ENCODE measurements around the gene DYSF.

Gene DYSF

GRCh38 chr2:71618327-71619113 is 165.2 kb downstream of the DYSF start:
- no peak overlapping the region for H3K4me3 ChIP-seq (ENCODE audit: low read depth, low read length)
- no peak for DNase-seq (ENCODE audit: low read depth)

GRCh38 chr2:71619230-71619741 is 165.9 kb downstream of the DYSF start:
- DNase-seq (ENCODE audit: low read depth), result no peak
- no peak overlapping the region for H3K4me3 ChIP-seq (ENCODE audit: low read depth, low read length)

- H3K4me3 ChIP-seq (ENCODE audit: low read depth, low read length), result no peak overlapping the region
- DNase-seq (ENCODE audit: low read depth), result no peak
Observed at GRCh38 chr2:71620116-71620515, 166.8 kb downstream of the DYSF start.

GRCh38 chr2:71620851-71621251 is 167.5 kb downstream of the DYSF start:
- H3K4me3 ChIP-seq (ENCODE audit: low read depth, low read length), result no peak overlapping the region
- DNase-seq (ENCODE audit: low read depth), result no peak

- no peak overlapping the region for H3K4me3 ChIP-seq (ENCODE audit: low read depth, low read length)
Observed at GRCh38 chr2:71629273-71629672, 175.9 kb downstream of the DYSF start.

GRCh38 chr2:71629771-71630453 is 176.6 kb downstream of the DYSF start:
- DNase-seq (ENCODE audit: low read depth), result no peak
- no peak overlapping the region for H3K4me3 ChIP-seq (ENCODE audit: low read depth, low read length)

More at GRCh38 chr2:71629273-71629672, 175.9 kb downstream of the DYSF start:
- no peak for DNase-seq (ENCODE audit: low read depth)

GRCh38 chr2:71630454-71631328 is 177.3 kb downstream of the DYSF start:
- no peak for DNase-seq (ENCODE audit: low read depth)
- H3K4me3 ChIP-seq (ENCODE audit: low read depth, low read length), result no peak overlapping the region

GRCh38 chr2:71631411-71631931 is 178.1 kb downstream of the DYSF start:
- no peak overlapping the region for H3K4me3 ChIP-seq (ENCODE audit: low read depth, low read length)
- DNase-seq (ENCODE audit: low read depth), result no peak

- no peak for DNase-seq (ENCODE audit: low read depth)
- H3K4me3 ChIP-seq (ENCODE audit: low read depth, low read length), result no peak overlapping the region
Observed at GRCh38 chr2:71633086-71633485, 179.7 kb downstream of the DYSF start.

GRCh38 chr2:71634567-71634966 is 181.2 kb downstream of the DYSF start:
- DNase-seq (ENCODE audit: low read depth), result no peak

GRCh38 chr2:71635798-71636197 is 182.4 kb downstream of the DYSF start:
- DNase-seq (ENCODE audit: low read depth), result no peak
- H3K4me3 ChIP-seq (ENCODE audit: low read depth, low read length), result no peak overlapping the region

More at GRCh38 chr2:71634567-71634966, 181.2 kb downstream of the DYSF start:
- no peak overlapping the region for H3K4me3 ChIP-seq (ENCODE audit: low read depth, low read length)

GRCh38 chr2:71637168-71637567 is 183.8 kb downstream of the DYSF start:
- no peak for DNase-seq (ENCODE audit: low read depth)
- no peak overlapping the region for H3K4me3 ChIP-seq (ENCODE audit: low read depth, low read length)

GRCh38 chr2:71637736-71638135 is 184.4 kb downstream of the DYSF start:
- no peak for DNase-seq (ENCODE audit: low read depth)
- H3K4me3 ChIP-seq (ENCODE audit: low read depth, low read length), result no peak overlapping the region

- no peak for DNase-seq (ENCODE audit: low read depth)
- no peak overlapping the region for H3K4me3 ChIP-seq (ENCODE audit: low read depth, low read length)
Observed at GRCh38 chr2:71639735-71640134, 186.4 kb downstream of the DYSF start.

- peak; percentile 14 for DNase-seq (ENCODE audit: low read depth)
- H3K4me3 ChIP-seq (ENCODE audit: low read depth, low read length), result no peak overlapping the region
Observed at GRCh38 chr2:71640489-71640888, 187.1 kb downstream of the DYSF start.

GRCh38 chr2:71643674-71644357 is 190.5 kb downstream of the DYSF start:
- no peak for DNase-seq (ENCODE audit: low read depth)

GRCh38 chr2:71646028-71646427 is 192.7 kb downstream of the DYSF start:
- peak; percentile 8 for DNase-seq (ENCODE audit: low read depth)
- no peak overlapping the region for H3K4me3 ChIP-seq (ENCODE audit: low read depth, low read length)

More at GRCh38 chr2:71643674-71644357, 190.5 kb downstream of the DYSF start:
- no peak overlapping the region for H3K4me3 ChIP-seq (ENCODE audit: low read depth, low read length)

GRCh38 chr2:71647356-71647755 is 194.0 kb downstream of the DYSF start:
- no peak for DNase-seq (ENCODE audit: low read depth)
- H3K4me3 ChIP-seq (ENCODE audit: low read depth, low read length), result no peak overlapping the region

- DNase-seq (ENCODE audit: low read depth), result no peak
Observed at GRCh38 chr2:71655498-71655897, 202.1 kb downstream of the DYSF start.

More at GRCh38 chr2:71655498-71655897, 202.1 kb downstream of the DYSF start:
- no peak overlapping the region for H3K4me3 ChIP-seq (ENCODE audit: low read depth, low read length)

Measured in skeletal muscle cell (primary cell).